Retinal pigment epithelial cell (primary cell): ENCODE measurements around the gene TCF12.

ENCODE experiments used
- DNase-seq: peaks from one replicate; pipeline ENCODE4 v3.0.0-alpha.2; 2010; ENCODE audit warnings: low read depth
- H3K4me3 ChIP-seq: 2 replicates; pipeline ENCODE4 v1.5.1; 2011; ENCODE audit warnings: mild to moderate bottlenecking, low read length, control low read depth, moderate library complexity
- CTCF ChIP-seq: conservative IDR thresholded peaks from 2 replicates; pipeline ENCODE4 v1.5.1; 2011; ENCODE audit warnings: low read depth, low read length, control low read depth, inconsistent platforms

TCF12 gene

GRCh38 chr15:57027596-57027995 is 109.2 kb downstream of the TCF12 start:
- no peak for DNase-seq
- TF ChIP-seq CTCF: no peak
- H3K4me3 ChIP-seq: no peak overlapping the region

- no peak for TF ChIP-seq CTCF
- no peak for DNase-seq
- H3K4me3 ChIP-seq: no peak overlapping the region
These were observed 109.7 kb downstream of the TCF12 start for GRCh38 chr15:57028176-57028575.

- H3K4me3 ChIP-seq: no peak overlapping the region
- TF ChIP-seq CTCF: no peak
- no peak for DNase-seq
These were observed 111.6 kb downstream of the TCF12 start for GRCh38 chr15:57030011-57030410.

- H3K4me3 ChIP-seq: no peak overlapping the region
- DNase-seq: no peak
- TF ChIP-seq CTCF: no peak
These were observed 112.6 kb downstream of the TCF12 start for GRCh38 chr15:57031082-57031481.

GRCh38 chr15:57031605-57032004 is 113.2 kb downstream of the TCF12 start:
- no peak for TF ChIP-seq CTCF
- no peak overlapping the region for H3K4me3 ChIP-seq
- DNase-seq: peak; percentile 62

GRCh38 chr15:57032338-57032737 is 113.9 kb downstream of the TCF12 start:
- no peak overlapping the region for H3K4me3 ChIP-seq
- DNase-seq: no peak
- TF ChIP-seq CTCF: no peak

- H3K4me3 ChIP-seq: no peak overlapping the region
- no peak for TF ChIP-seq CTCF
- DNase-seq: no peak
These were observed 115.4 kb downstream of the TCF12 start for GRCh38 chr15:57033715-57034439.
